SK-N-DZ (cell line): Measurements from ENCODE around the gene SLC22A3.

ENCODE experiments used
- DNase-seq: peaks from one replicate; pipeline ENCODE4 v3.0.0-alpha.2; 2015; ENCODE audit warnings: low spot score

Gene SLC22A3

GRCh38 chr6:160333841-160334240, 14.3 kb upstream of the SLC22A3 start:
- DNase-seq = no peak

- no peak for DNase-seq
These were observed 12.0 kb upstream of the SLC22A3 start for GRCh38 chr6:160336200-160336599.

- DNase-seq = no peak
These were observed 10.9 kb upstream of the SLC22A3 start for GRCh38 chr6:160337301-160337700.

GRCh38 chr6:160337991-160338390, 10.2 kb upstream of the SLC22A3 start:
- no peak for DNase-seq

- DNase-seq = no peak
These were observed 5.0 kb upstream of the SLC22A3 start for GRCh38 chr6:160343144-160343543.

GRCh38 chr6:160344271-160344670, 3.9 kb upstream of the SLC22A3 start:
- no peak for DNase-seq

- no peak for DNase-seq
These were observed 637 bp upstream of the SLC22A3 start for GRCh38 chr6:160347259-160348222.

GRCh38 chr6:160349020-160349441, 853 bp downstream of the SLC22A3 start:
- DNase-seq = no peak

- DNase-seq = no peak
These were observed 1.7 kb downstream of the SLC22A3 start for GRCh38 chr6:160349814-160350350.

- no peak for DNase-seq
These were observed 5.8 kb downstream of the SLC22A3 start for GRCh38 chr6:160353950-160354496.

GRCh38 chr6:160355001-160355400, 6.8 kb downstream of the SLC22A3 start:
- DNase-seq = no peak

GRCh38 chr6:160356074-160356744, 8.0 kb downstream of the SLC22A3 start:
- no peak for DNase-seq

- DNase-seq = no peak
These were observed 8.9 kb downstream of the SLC22A3 start for GRCh38 chr6:160357088-160357487.

- no peak for DNase-seq
These were observed 10.3 kb downstream of the SLC22A3 start for GRCh38 chr6:160358225-160359119.

GRCh38 chr6:160360955-160361354, 12.8 kb downstream of the SLC22A3 start:
- DNase-seq = no peak

- no peak for DNase-seq
These were observed 14.4 kb downstream of the SLC22A3 start for GRCh38 chr6:160362556-160362955.

- no peak for DNase-seq
These were observed 15.1 kb downstream of the SLC22A3 start for GRCh38 chr6:160363016-160363996.

- no peak for DNase-seq
These were observed 16.9 kb downstream of the SLC22A3 start for GRCh38 chr6:160365117-160365516.

GRCh38 chr6:160367798-160368547, 19.8 kb downstream of the SLC22A3 start:
- no peak for DNase-seq
